ENCODE measurements around the gene GNAL. TPM values are rescaled to one million over a fixed set of nuclear protein-coding genes. Genes with fewer than 3 reads are reported as not detected.

Gene GNAL
- total RNA-seq, 6 donors from 2014 or later, result 1.00 to 6.7 (median 3.5) TPM

DNA sequence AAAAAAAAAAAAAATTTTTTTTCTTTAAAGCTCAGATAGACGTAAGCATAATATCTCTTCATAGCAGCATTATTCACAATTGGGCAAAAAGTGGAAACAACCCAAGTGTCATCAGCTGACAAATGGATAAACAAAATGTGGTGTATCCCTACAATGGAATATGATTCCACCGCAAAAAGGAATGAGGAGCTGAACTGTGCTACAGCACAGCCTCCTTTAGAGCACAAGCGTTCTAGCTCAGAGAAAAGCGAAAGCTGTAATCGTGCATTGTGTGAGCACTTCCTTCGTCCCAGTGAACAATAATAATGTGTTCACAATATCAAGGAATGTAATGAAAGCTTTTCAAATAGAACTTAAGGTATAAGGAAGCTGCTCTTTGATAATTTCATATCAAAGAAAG lies 150.5 kb downstream of the GNAL start:
- H3K36me3 ChIP-seq, result no peaks in the 10 kb centered on the region
- H3K4me1 ChIP-seq, result no peaks in the 10 kb centered on the region
- H3K27me3 ChIP-seq, result no peaks in the 10 kb centered on the region
- no peaks in the 10 kb centered on the region for H3K9me3 ChIP-seq
- ATAC-seq (ENCODE audit: low FRiP score in 2 of 2) (no peak), DNase-seq (no peak)
- H3K27ac ChIP-seq, result no peak overlapping the region
- 72 to 76% methylated on average over 6 of the region's 6 CpGs for WGBS, 2 donors
- H3K4me3 ChIP-seq, result no peak overlapping the region
- TF ChIP-seq CTCF (IDR thresholded peaks at IDR 0.05) (no peak), POLR2AphosphoS5 (IDR thresholded peaks at IDR 0.05) (no peak), EP300 (IDR thresholded peaks at IDR 0.05) (no peak), POLR2A (IDR thresholded peaks at IDR 0.05) (no peak)

GRCh38 chr18:11840493-11840892 lies 151.4 kb downstream of the GNAL start:
- H3K27ac ChIP-seq, result no peak overlapping the region
- ATAC-seq (ENCODE audit: low FRiP score in 2 of 2), result no peak
- DNase-seq, result no peak
- H3K9me3 ChIP-seq, result no peaks in the 10 kb centered on the region
- TF ChIP-seq CTCF (IDR thresholded peaks at IDR 0.05) (no peak), POLR2A (IDR thresholded peaks at IDR 0.05) (no peak), POLR2AphosphoS5 (IDR thresholded peaks at IDR 0.05) (no peak), EP300 (IDR thresholded peaks at IDR 0.05) (no peak)
- no peak overlapping the region for H3K4me3 ChIP-seq
- no peaks in the 10 kb centered on the region for H3K36me3 ChIP-seq
- no peaks in the 10 kb centered on the region for H3K4me1 ChIP-seq
- no peaks in the 10 kb centered on the region for H3K27me3 ChIP-seq
- 55 to 56% methylated on average over 6 of the region's 6 CpGs for WGBS, 2 donors

- H3K27me3 ChIP-seq, result no peaks in the 10 kb centered on the region
- no peaks in the 10 kb centered on the region for H3K9me3 ChIP-seq
- no peak for DNase-seq
- no peaks in the 10 kb centered on the region for H3K36me3 ChIP-seq
- 73 to 84% methylated on average over 5 of the region's 5 CpGs for WGBS, 2 donors
- no peak overlapping the region for H3K4me3 ChIP-seq
- no peak overlapping the region for H3K27ac ChIP-seq
- no peaks in the 10 kb centered on the region for H3K4me1 ChIP-seq
- no peak for ATAC-seq (ENCODE audit: low FRiP score in 2 of 2)
- TF ChIP-seq POLR2A (IDR thresholded peaks at IDR 0.05) (no peak), CTCF (IDR thresholded peaks at IDR 0.05) (no peak), POLR2AphosphoS5 (IDR thresholded peaks at IDR 0.05) (no peak)
These were observed 153.5 kb downstream of the GNAL start for GRCh38 chr18:11842562-11842961.

- TF ChIP-seq EP300 (IDR thresholded peaks at IDR 0.05) (no peak), POLR2AphosphoS5 (IDR thresholded peaks at IDR 0.05) (no peak), CTCF (IDR thresholded peaks at IDR 0.05) (no peak), POLR2A (IDR thresholded peaks at IDR 0.05) (no peak)
- H3K9me3 ChIP-seq, result no peaks in the 10 kb centered on the region
- WGBS, 2 donors, result 91 to 97% methylated on average over 6 of the region's 6 CpGs
- no peak overlapping the region for H3K4me3 ChIP-seq
- no peak for ATAC-seq (ENCODE audit: low FRiP score in 2 of 2)
- H3K4me1 ChIP-seq, result peaks cover 0 to under 1% (median 0%) of the 10 kb centered on the region in 4 donors
- H3K36me3 ChIP-seq, result no peaks in the 10 kb centered on the region
- no peak for DNase-seq
- no peak overlapping the region for H3K27ac ChIP-seq
- no peaks in the 10 kb centered on the region for H3K27me3 ChIP-seq
These were observed 155.4 kb downstream of the GNAL start for GRCh38 chr18:11844436-11844835.

- TF ChIP-seq POLR2AphosphoS5 (IDR thresholded peaks at IDR 0.05) (no peak), CTCF (IDR thresholded peaks at IDR 0.05) (no peak), POLR2A (IDR thresholded peaks at IDR 0.05) (no peak), EP300 (IDR thresholded peaks at IDR 0.05) (no peak)
- DNase-seq (no peak), ATAC-seq (ENCODE audit: low FRiP score in 2 of 2) (no peak)
- Histone ChIP-seq H3K4me1 (peaks cover 0 to 10% (median 6%) of the 10 kb centered on the region in 4 donors), H3K36me3 (no peaks in the 10 kb centered on the region), H3K27me3 (no peaks in the 10 kb centered on the region), H3K9me3 (no peaks in the 10 kb centered on the region), H3K4me3 (no peak overlapping the region), H3K27ac (no peak overlapping the region)
- 75 to 88% methylated on average over 4 of the region's 4 CpGs for WGBS, 2 donors
These were observed 156.6 kb downstream of the GNAL start for GRCh38 chr18:11845654-11846053.
